GM21576 (cell line): Measurements from ENCODE around the gene OLFM1.

ENCODE experiments used
- ATAC-seq: cut with Tn5 transposase; IDR thresholded peaks from one replicate; pipeline ENCODE4 v1.9.1; 2021; ENCODE audit warnings: mild to moderate bottlenecking, moderate library complexity; ENCODE audit not compliant: unreplicated experiment

The OLFM1 gene

GRCh38 chr9:135087899-135088347 is 455 bp downstream of the OLFM1 start:
- no peak for ATAC-seq

GRCh38 chr9:135088348-135088978 is 995 bp downstream of the OLFM1 start:
- ATAC-seq, result no peak

GRCh38 chr9:135088979-135089847 is 1.7 kb downstream of the OLFM1 start:
- ATAC-seq, result no peak

GRCh38 chr9:135090081-135090480 is 2.6 kb downstream of the OLFM1 start:
- no peak for ATAC-seq

- ATAC-seq, result no peak
Measured at GRCh38 chr9:135090547-135090946, 3.1 kb downstream of the OLFM1 start.

- ATAC-seq, result no peak
Measured at GRCh38 chr9:135091545-135091944, 4.1 kb downstream of the OLFM1 start.

GRCh38 chr9:135093111-135093510 is 5.6 kb downstream of the OLFM1 start:
- no peak for ATAC-seq

GRCh38 chr9:135093911-135094584 is 6.6 kb downstream of the OLFM1 start:
- ATAC-seq, result no peak

- no peak for ATAC-seq
Measured at GRCh38 chr9:135095470-135096407, 8.3 kb downstream of the OLFM1 start.

GRCh38 chr9:135096408-135096895 is 9.0 kb downstream of the OLFM1 start:
- no peak for ATAC-seq

GRCh38 chr9:135098400-135099105 is 11.1 kb downstream of the OLFM1 start:
- ATAC-seq, result no peak

GRCh38 chr9:135099574-135099973 is 12.1 kb downstream of the OLFM1 start:
- ATAC-seq, result no peak

GRCh38 chr9:135100241-135100681 is 12.8 kb downstream of the OLFM1 start:
- ATAC-seq, result no peak

GRCh38 chr9:135100725-135101410 is 13.4 kb downstream of the OLFM1 start:
- ATAC-seq, result no peak

- no peak for ATAC-seq
Measured at GRCh38 chr9:135101486-135101885, 14.0 kb downstream of the OLFM1 start.

GRCh38 chr9:135101926-135102325 is 14.5 kb downstream of the OLFM1 start:
- ATAC-seq, result no peak

GRCh38 chr9:135102331-135102730 is 14.9 kb downstream of the OLFM1 start:
- ATAC-seq, result no peak

GRCh38 chr9:135103001-135103446 is 15.6 kb downstream of the OLFM1 start:
- no peak for ATAC-seq
